IMR-90 (cell line): ENCODE results near the gene SOD2. TPM values are rescaled to one million over a fixed set of nuclear protein-coding genes. Genes with fewer than 3 reads are reported as not detected.

Experiments used
- ATAC-seq: fragments of 200-7000 bp; cut with Tn5 transposase; 2 replicates; pipeline ENCODE4 v1.9.1; 2020; ENCODE audit warnings: low read depth, mild to moderate bottlenecking, moderate library complexity
- BruUV-seq: library from RNA; stranded (reverse); fragments of 400-500 nt; replicated peaks from 2 replicates; lab custom pipeline; 2021; lab: Mats Ljungman, UMichigan
- CTCF ChIA-PET: fragments of 300-600 bp; formaldehyde crosslinking; extraction: SDS; loops from one replicate; lab custom pipeline; 2021; ENCODE audit warnings: antibody characterized with exemption; lab: Yijun Ruan, JAX
- POLR2A ChIA-PET: fragments of 300-600 bp; sonication (Branson Sonifier 250); formaldehyde crosslinking; loops from one replicate; lab custom pipeline; 2022; ENCODE audit warnings: antibody characterized with exemption; ENCODE audit not compliant: unreplicated experiment; lab: Charles Lee
- DNase-seq: peaks from one replicate; pipeline ENCODE4 v3.0.0; 2013
- H2AFZ ChIP-seq: replicated peaks from 2 replicates; pipeline ENCODE3; 2013; ENCODE audit warnings: low read length, mild to moderate bottlenecking; ENCODE audit not compliant: poor library complexity
- H2AK5ac ChIP-seq: 2 replicates; pipeline ENCODE4 v1.6.1; 2013; ENCODE audit warnings: low read depth, low read length, inconsistent platforms
- H2AK9ac ChIP-seq: replicated peaks from 2 replicates; pipeline ENCODE3; 2013; ENCODE audit warnings: mild to moderate bottlenecking, low read depth, low read length, moderate library complexity; ENCODE audit not compliant: poor library complexity
- H2BK120ac ChIP-seq: 2 replicates; pipeline ENCODE4 v1.6.1; 2013; ENCODE audit warnings: low read depth, low read length, inconsistent platforms
- H2BK15ac ChIP-seq: 3 replicates; pipeline ENCODE4 v1.6.1; 2013; ENCODE audit warnings: low read depth, low read length, inconsistent platforms
- H2BK20ac ChIP-seq: 2 replicates; pipeline ENCODE4 v1.6.1; 2013; ENCODE audit warnings: low read depth, mild to moderate bottlenecking, inconsistent platforms, low read length, moderate library complexity
- H2BK5ac ChIP-seq: 2 replicates; pipeline ENCODE4 v1.6.1; 2013; ENCODE audit warnings: mild to moderate bottlenecking, low read depth, low read length, inconsistent platforms; ENCODE audit not compliant: poor library complexity, severe bottlenecking
- H3K14ac ChIP-seq: replicated peaks from 2 replicates; pipeline ENCODE4 v1.6.1; 2013; ENCODE audit warnings: low read depth, low read length, inconsistent platforms
- H3K18ac ChIP-seq: 2 replicates; pipeline ENCODE4 v1.6.1; 2013; ENCODE audit warnings: low read depth, low read length, control low read depth
- H3K23ac ChIP-seq: 2 replicates; pipeline ENCODE4 v1.6.1; 2013; ENCODE audit warnings: low read depth, low read length, inconsistent platforms
- H3K27ac ChIP-seq: 2 replicates; pipeline ENCODE4 v1.5.1; 2013; ENCODE audit warnings: mild to moderate bottlenecking, control low read depth, low read length; ENCODE audit not compliant: insufficient read depth
- H3K27me3 ChIP-seq: 2 replicates; pipeline ENCODE4 v1.6.1; 2013; ENCODE audit warnings: low read length; ENCODE audit not compliant: control insufficient read depth, insufficient read depth
- H3K36me3 ChIP-seq: 2 replicates; pipeline ENCODE4 v1.6.1; 2013; ENCODE audit warnings: low read length, mixed read lengths; ENCODE audit not compliant: control insufficient read depth, insufficient read depth
- H3K4ac ChIP-seq: 2 replicates; pipeline ENCODE4 v1.6.1; 2013; ENCODE audit warnings: low read depth, low read length, inconsistent platforms
- H3K4me1 ChIP-seq: 2 replicates; pipeline ENCODE4 v1.6.1; 2013; ENCODE audit warnings: low read length, mixed read lengths; ENCODE audit not compliant: control insufficient read depth, insufficient read depth
- H3K4me2 ChIP-seq: 2 replicates; pipeline ENCODE4 v1.6.1; 2013; ENCODE audit warnings: low read depth, mild to moderate bottlenecking, control low read depth, low read length, moderate library complexity
- H3K4me3 ChIP-seq: 2 replicates; pipeline ENCODE4 v1.5.1; 2013; ENCODE audit warnings: low read depth, mild to moderate bottlenecking, control low read depth, low read length, moderate library complexity; ENCODE audit not compliant: insufficient read depth
- H3K56ac ChIP-seq: 2 replicates; pipeline ENCODE4 v1.6.1; 2013; ENCODE audit warnings: low read length, inconsistent platforms; ENCODE audit not compliant: insufficient read depth; ENCODE audit errors: extremely low read depth
- H3K79me1 ChIP-seq, 2 experiments: 2 replicates each; pipeline ENCODE4 v1.6.1; 2013; ENCODE audit warnings: low read length in 2 of 2, inconsistent platforms in 1 of 2, low read depth in 1 of 2
- H3K9ac ChIP-seq: 2 replicates; pipeline ENCODE4 v1.6.1; 2013; ENCODE audit warnings: low read depth, low read length, control low read depth
- H3K9me1 ChIP-seq: 2 replicates; pipeline ENCODE4 v1.6.1; 2013; ENCODE audit warnings: low read length, inconsistent platforms; ENCODE audit not compliant: insufficient read depth
- H3K9me3 ChIP-seq: 2 replicates; pipeline ENCODE4 v1.6.1; 2013; ENCODE audit warnings: low read length; ENCODE audit not compliant: control insufficient read depth, insufficient read depth
- H4K20me1 ChIP-seq: 2 replicates; pipeline ENCODE4 v1.6.1; 2013; ENCODE audit warnings: low read length, inconsistent platforms; ENCODE audit not compliant: insufficient read depth
- H4K5ac ChIP-seq: 2 replicates; pipeline ENCODE4 v1.6.1; 2013; ENCODE audit warnings: mild to moderate bottlenecking, low read depth, low read length, control low read depth
- H4K8ac ChIP-seq, 2 experiments: 2 replicates each; pipeline ENCODE4 v1.6.1; 2013; ENCODE audit warnings: low read depth in 2 of 2, low read length in 2 of 2, control low read depth in 1 of 2, inconsistent platforms in 1 of 2
- H4K91ac ChIP-seq: 2 replicates; pipeline ENCODE4 v1.6.1; 2013; ENCODE audit warnings: low read depth, low read length, inconsistent platforms; ENCODE audit not compliant: insufficient read depth
- BHLHE40 ChIP-seq: fragments of 150-350 bp; IDR thresholded peaks from 2 replicates; pipeline ENCODE4 v1.6.1; 2016; ENCODE audit warnings: mild to moderate bottlenecking, low read depth, low read length
- CEBPB ChIP-seq: IDR thresholded peaks from 2 replicates; pipeline ENCODE4 v1.6.1; 2012; ENCODE audit warnings: low read depth, low read length, improper control_type of control experiment
- CHD1 ChIP-seq: IDR thresholded peaks from 2 replicates; pipeline ENCODE4 v1.6.1; 2012; ENCODE audit warnings: low read depth, low read length, improper control_type of control experiment
- FOS ChIP-seq: fragments of 150-350 bp; IDR thresholded peaks from 2 replicates; pipeline ENCODE4 v1.6.1; 2016; ENCODE audit warnings: low read depth, low read length
- MAFK ChIP-seq: IDR thresholded peaks from 2 replicates; pipeline ENCODE4 v1.6.1; 2012; ENCODE audit warnings: low read depth, low read length, improper control_type of control experiment
- MAZ ChIP-seq: IDR thresholded peaks from 2 replicates; pipeline ENCODE4 v1.6.1; 2012; ENCODE audit warnings: low read depth, mild to moderate bottlenecking, low read length, improper control_type of control experiment, moderate library complexity, borderline replicate concordance
- NFE2L2 ChIP-seq: fragments of 150-350 bp; IDR thresholded peaks from 2 replicates; pipeline ENCODE4 v1.6.1; 2016; ENCODE audit warnings: low read depth, mild to moderate bottlenecking, low read length
- RAD21 ChIP-seq: IDR thresholded peaks from 2 replicates; pipeline ENCODE4 v1.6.1; 2012; ENCODE audit warnings: low read length, improper control_type of control experiment
- RCOR1 ChIP-seq: IDR thresholded peaks from 2 replicates; pipeline ENCODE4 v1.6.1; 2012; ENCODE audit warnings: mild to moderate bottlenecking, low read length, improper control_type of control experiment; ENCODE audit not compliant: insufficient replicate concordance
- RFX5 ChIP-seq: IDR thresholded peaks from 2 replicates; pipeline ENCODE4 v1.8.0; 2012; ENCODE audit warnings: low read depth, mild to moderate bottlenecking, low read length, moderate library complexity
- WGBS, 2 experiments: methylation state at CpG; one replicate each; pipeline versions ENCODE4 v1.1.5 to v1.1.7; 2013; ENCODE audit warnings: missing lambda C conversion rate in 2 of 2; ENCODE audit not compliant: insufficient read length in 1 of 2; ENCODE audit errors: extremely low coverage in 2 of 2; 5-methylcytosine and 5-hydroxymethylcytosine counted together
- dilution Hi-C: fragments of 300-500 bp; cut with HindIII; formaldehyde crosslinking; loops from one replicate; pipeline ENCODE4 v1.14.3; 2018; ENCODE audit warnings: low sequenced_read_pairs; ENCODE audit not compliant: unreplicated experiment
- in situ Hi-C: fragments of 300-500 bp; cut with MboI; formaldehyde crosslinking; loops from 3 replicates; pipeline ENCODE4 v1.14.3; 2019; ENCODE audit warnings: low sequenced_read_pairs, inconsistent platforms, mixed read lengths
- intact Hi-C: fragments of 100-400 bp; cut with micrococcal nuclease; formaldehyde crosslinking; loops from 2 replicates; pipeline ENCODE4 v1.10.0; 2022
- polyA plus RNA-seq, 3 experiments: library from polyadenylated mRNA; depleted of rRNA; stranded (reverse); fragments of >200 nt; gene quantifications; 2 replicates each; pipeline ENCODE4 v1.2.3, GENCODE V29; 2012; ENCODE audit warnings: low replicate concordance in 1 of 3
- total RNA-seq: library from RNA; depleted of rRNA; stranded (reverse); fragments of >200 nt; gene quantifications from 2 replicates; pipeline ENCODE4 v1.2.3, GENCODE V29; 2012
- TF ChIP-seq, protein P1 (sequence below): fragments of 150-350 bp; IDR thresholded peaks from 2 replicates; pipeline ENCODE4 v1.6.1; 2017; ENCODE audit warnings: mild to moderate bottlenecking, antibody characterized with exemption, low read length, low read depth
- TF ChIP-seq, protein P2 (sequence below): conservative IDR thresholded peaks from 2 replicates; pipeline ENCODE4 v1.5.1; 2012; ENCODE audit warnings: mild to moderate bottlenecking, low read depth, low read length, improper control_type of control experiment

The SOD2 gene
- total and polyA plus RNA-seq, 2 of the 4 experiments (the other 2 are of a cell fraction): 173 to 243 TPM

DNA sequence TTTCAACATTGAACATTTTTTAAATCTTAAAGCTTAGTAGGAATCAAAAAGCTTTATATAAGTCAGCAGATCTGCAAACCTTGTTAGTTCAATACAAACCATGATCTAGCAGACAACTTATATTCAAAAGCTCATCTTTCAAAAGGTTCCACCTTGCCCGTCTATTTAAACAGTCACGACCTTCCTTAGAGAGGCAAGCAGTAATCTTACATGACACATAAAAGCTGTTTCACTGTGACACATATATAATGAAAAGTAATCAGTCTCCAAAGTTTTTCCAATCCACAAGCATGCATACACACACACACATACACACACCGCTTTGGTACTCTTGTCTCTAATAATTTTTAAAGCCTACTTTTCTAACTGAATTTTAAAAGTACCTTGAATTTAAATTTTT, 12.9 kb downstream of the SOD2 start (continued):
- TF ChIP-seq RAD21: no peak

DNA sequence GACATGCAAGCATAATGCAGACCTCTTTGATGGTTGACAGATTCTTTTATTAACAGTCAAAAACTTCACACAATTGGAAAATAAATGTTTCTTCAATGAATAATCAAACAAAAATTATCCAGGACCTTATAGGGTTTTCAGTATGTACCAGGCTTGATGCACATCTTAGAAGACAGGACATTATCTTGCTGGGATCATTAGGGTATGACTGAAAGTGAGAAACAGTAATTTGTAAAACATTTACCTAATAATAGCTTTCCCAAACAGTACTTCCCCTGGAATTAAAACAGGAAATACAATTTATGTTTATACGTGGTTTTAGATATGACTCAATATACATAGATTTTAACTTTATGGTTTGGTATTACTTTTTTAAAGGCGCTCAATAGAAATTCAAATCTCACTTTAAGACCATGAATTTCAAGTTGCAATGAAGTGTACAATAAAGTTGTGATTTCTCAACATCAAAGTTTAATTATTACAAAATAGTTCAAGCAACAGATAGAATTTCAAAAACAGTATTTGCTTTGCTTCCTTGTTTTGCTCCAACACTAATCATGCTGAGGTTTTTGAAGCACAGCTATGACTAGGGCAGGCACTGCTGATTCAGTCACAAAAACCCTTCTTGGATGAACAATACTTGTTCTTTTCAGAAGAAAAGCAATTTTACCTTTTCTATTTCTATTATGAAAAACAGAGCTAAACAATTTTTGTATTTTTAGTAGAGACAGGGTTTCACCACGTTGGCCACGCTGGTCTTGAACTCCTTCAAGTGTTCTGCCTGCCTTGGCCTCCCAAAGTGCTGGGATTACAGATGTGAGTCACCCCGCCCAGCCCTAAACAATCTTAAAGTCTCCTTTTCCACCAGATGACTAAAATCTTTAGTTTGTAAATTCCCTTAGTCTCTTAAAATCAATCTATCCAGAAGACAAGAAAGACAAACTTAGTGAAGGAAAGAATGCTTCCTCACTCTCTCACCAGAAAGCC, 13.7 kb downstream of the SOD2 start:
- H3K4me3 ChIP-seq: no peak overlapping the region
- intact Hi-C loops (no loop called here), in situ Hi-C loops (loop anchor here (25.0 kb wide), 1 partner anchor 283 kb away; the partner anchor contains the start of gene IGF2R), dilution Hi-C loops (no loop called here)
- ChIA-PET POLR2A (no interaction called here), CTCF (interaction anchor here (0.5 to 0.7 kb wide), 2 partner anchors 12 to 491 kb away, joined by 4 read pairs; no protein-coding TSS in a partner anchor)
- no peaks in the 10 kb centered on the region for H3K9me3 ChIP-seq
- peak overlapping the region; percentile 68 for H3K14ac ChIP-seq
- peak overlapping the region; percentile 94 for H2BK5ac ChIP-seq
- peak overlapping the region; percentile 55; the same call in 1 of the 3 replicates for H2BK15ac ChIP-seq
- no peak overlapping the region for H4K5ac ChIP-seq
- H4K20me1 ChIP-seq: no peaks in the 10 kb centered on the region
- peak overlapping the region; percentile 64; the same call in 1 of the 2 replicates for H3K4ac ChIP-seq
- H3K56ac ChIP-seq: peak overlapping the region; percentile 81; the same call in 1 of the 2 replicates
- DNase-seq (peak; percentile 85), ATAC-seq (peak; percentile 83)
- peak overlapping the region; percentile 85 for H4K91ac ChIP-seq
- H2AK9ac ChIP-seq: no peak overlapping the region
- H3K18ac ChIP-seq: no peak overlapping the region; the same call in 1 of the 2 replicates
- H3K27ac ChIP-seq: peak overlapping the region; percentile 44
- peaks cover 24% of the 10 kb centered on the region for H3K4me1 ChIP-seq
- no peak overlapping the region; the same call in 1 of the 2 replicates for H3K9ac ChIP-seq
- H3K23ac ChIP-seq: peak overlapping the region; percentile 15; the same call in 1 of the 2 replicates
- H3K27me3 ChIP-seq: no peaks in the 10 kb centered on the region
- no peak overlapping the region for H2AK5ac ChIP-seq
- H3K79me1 ChIP-seq: peaks cover 15 to 35% of the 10 kb centered on the region in 2 experiments
- peak overlapping the region; percentile 67 for H3K4me2 ChIP-seq
- peaks cover 31% of the 10 kb centered on the region for H3K36me3 ChIP-seq
- peak overlapping the region; percentile 60 for H2BK20ac ChIP-seq
- H4K8ac ChIP-seq: peak overlapping the region; percentile 29 to 82
- peaks cover 13% of the 10 kb centered on the region for H3K9me1 ChIP-seq
- peak overlapping the region; percentile 74 for H2BK120ac ChIP-seq
- BruUV-seq: no TSS peak
- H2AFZ ChIP-seq: no peak overlapping the region
- WGBS, 2 experiments: no CpG with 5 or more reads among the region's 5 CpGs
- TF ChIP-seq NFE2L2 (no peak), FOS (peak; percentile 74; the same call in 1 of the 2 replicates), CEBPB (no peak), CHD1 (no peak), RFX5 (no peak), BHLHE40 (no peak), MAFK (no peak), MAZ (no peak), RCOR1 (peak; percentile 15)
- TF ChIP-seq, protein P1, sequence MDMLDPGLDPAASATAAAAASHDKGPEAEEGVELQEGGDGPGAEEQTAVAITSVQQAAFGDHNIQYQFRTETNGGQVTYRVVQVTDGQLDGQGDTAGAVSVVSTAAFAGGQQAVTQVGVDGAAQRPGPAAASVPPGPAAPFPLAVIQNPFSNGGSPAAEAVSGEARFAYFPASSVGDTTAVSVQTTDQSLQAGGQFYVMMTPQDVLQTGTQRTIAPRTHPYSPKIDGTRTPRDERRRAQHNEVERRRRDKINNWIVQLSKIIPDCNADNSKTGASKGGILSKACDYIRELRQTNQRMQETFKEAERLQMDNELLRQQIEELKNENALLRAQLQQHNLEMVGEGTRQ: no peak
- TF ChIP-seq, protein P2, sequence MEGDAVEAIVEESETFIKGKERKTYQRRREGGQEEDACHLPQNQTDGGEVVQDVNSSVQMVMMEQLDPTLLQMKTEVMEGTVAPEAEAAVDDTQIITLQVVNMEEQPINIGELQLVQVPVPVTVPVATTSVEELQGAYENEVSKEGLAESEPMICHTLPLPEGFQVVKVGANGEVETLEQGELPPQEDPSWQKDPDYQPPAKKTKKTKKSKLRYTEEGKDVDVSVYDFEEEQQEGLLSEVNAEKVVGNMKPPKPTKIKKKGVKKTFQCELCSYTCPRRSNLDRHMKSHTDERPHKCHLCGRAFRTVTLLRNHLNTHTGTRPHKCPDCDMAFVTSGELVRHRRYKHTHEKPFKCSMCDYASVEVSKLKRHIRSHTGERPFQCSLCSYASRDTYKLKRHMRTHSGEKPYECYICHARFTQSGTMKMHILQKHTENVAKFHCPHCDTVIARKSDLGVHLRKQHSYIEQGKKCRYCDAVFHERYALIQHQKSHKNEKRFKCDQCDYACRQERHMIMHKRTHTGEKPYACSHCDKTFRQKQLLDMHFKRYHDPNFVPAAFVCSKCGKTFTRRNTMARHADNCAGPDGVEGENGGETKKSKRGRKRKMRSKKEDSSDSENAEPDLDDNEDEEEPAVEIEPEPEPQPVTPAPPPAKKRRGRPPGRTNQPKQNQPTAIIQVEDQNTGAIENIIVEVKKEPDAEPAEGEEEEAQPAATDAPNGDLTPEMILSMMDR: no peak
